DOHH2 (cell line): ENCODE measurements around the gene SERINC3.

Source experiments
- H3F3A ChIP-seq: fragments of 200-600 bp; sonication (generic), shearing (Covaris generic); 2 replicates; pipeline ENCODE4 v1.6.0; 2016; ENCODE audit warnings: antibody characterized with exemption, mild to moderate bottlenecking; ENCODE audit not compliant: control insufficient read depth, insufficient read depth
- H3K27ac ChIP-seq: fragments of 200-600 bp; sonication (generic); 2 replicates; pipeline ENCODE4 v1.5.1; 2014; ENCODE audit warnings: low read depth, mild to moderate bottlenecking, low read length, moderate library complexity
- H3K27me3 ChIP-seq: fragments of 200-600 bp; sonication (generic); 2 replicates; pipeline ENCODE4 v1.6.1; 2014; ENCODE audit warnings: mild to moderate bottlenecking, low read length, mixed read lengths; ENCODE audit not compliant: control insufficient read depth
- H3K36me3 ChIP-seq: fragments of 200-600 bp; sonication (generic); 2 replicates; pipeline ENCODE4 v1.6.1; 2014; ENCODE audit warnings: mild to moderate bottlenecking, low read length, moderate library complexity, mixed read lengths; ENCODE audit not compliant: control insufficient read depth
- H3K4me1 ChIP-seq: fragments of 200-600 bp; sonication (generic); 2 replicates; pipeline ENCODE4 v1.6.1; 2014; ENCODE audit warnings: mild to moderate bottlenecking, low read length, mixed read lengths; ENCODE audit not compliant: control insufficient read depth
- H3K4me2 ChIP-seq: fragments of 200-600 bp; sonication (generic); 2 replicates; pipeline ENCODE4 v1.6.0; 2014; ENCODE audit warnings: mild to moderate bottlenecking, low read length, moderate library complexity
- H3K4me3 ChIP-seq: fragments of 200-600 bp; sonication (generic); 2 replicates; pipeline ENCODE4 v1.5.1; 2014; ENCODE audit warnings: mild to moderate bottlenecking, low read length, mixed read lengths
- H3K79me2 ChIP-seq: fragments of 200-600 bp; sonication (generic); 2 replicates; pipeline ENCODE4 v1.6.1; 2014; ENCODE audit warnings: mild to moderate bottlenecking, low read length, mixed read lengths; ENCODE audit not compliant: control insufficient read depth
- H3K9me2 ChIP-seq: fragments of 200-600 bp; sonication (generic); replicated peaks from 2 replicates; pipeline ENCODE4 v1.6.1; 2014; ENCODE audit warnings: mild to moderate bottlenecking, low read length, mixed read lengths; ENCODE audit not compliant: control insufficient read depth
- H3K9me3 ChIP-seq: fragments of 200-600 bp; sonication (generic); 2 replicates; pipeline ENCODE4 v1.6.1; 2014; ENCODE audit warnings: antibody characterized with exemption, low read length, mixed read lengths; ENCODE audit not compliant: control insufficient read depth, insufficient read depth
- H4K20me1 ChIP-seq: fragments of 200-600 bp; sonication (generic); 2 replicates; pipeline ENCODE4 v1.6.0; 2014; ENCODE audit warnings: low read depth, mild to moderate bottlenecking, antibody characterized with exemption, low read length, moderate library complexity; ENCODE audit not compliant: control insufficient read depth, insufficient read depth
- CTCF ChIP-seq: fragments of 200-600 bp; sonication (generic); IDR thresholded peaks from one replicate; pipeline ENCODE4 v1.5.1; 2014; ENCODE audit warnings: antibody characterized with exemption, mild to moderate bottlenecking, low read depth, low read length; ENCODE audit not compliant: poor library complexity, severe bottlenecking
- EZH2phosphoT487 ChIP-seq: fragments of 200-600 bp; sonication (generic); IDR thresholded peaks from 2 replicates; pipeline ENCODE4 v1.6.1; 2017; ENCODE audit warnings: borderline replicate concordance, mild to moderate bottlenecking, antibody characterized with exemption, low read length, moderate library complexity, mixed read lengths

The SERINC3 gene

GRCh38 chr20:44459271-44459670, 62.6 kb downstream of the SERINC3 start:
- no peaks in the 10 kb centered on the region for H3K4me1 ChIP-seq

GRCh38 chr20:44457016-44457415, 64.9 kb downstream of the SERINC3 start:
- Histone ChIP-seq H3K36me3 (no peaks in the 10 kb centered on the region), H3K4me3 (no peak overlapping the region), H4K20me1 (no peaks in the 10 kb centered on the region), H3K9me3 (no peaks in the 10 kb centered on the region), H3K9me2 (no peaks in the 10 kb centered on the region), H3K4me2 (no peak overlapping the region), H3K27ac (no peak overlapping the region), H3K4me1 (no peaks in the 10 kb centered on the region), H3K27me3 (peaks cover 3% of the 10 kb centered on the region), H3F3A (no peaks in the 10 kb centered on the region), H3K79me2 (no peaks in the 10 kb centered on the region)
- TF ChIP-seq CTCF (no peak), EZH2phosphoT487 (no peak)

More at GRCh38 chr20:44459271-44459670, 62.6 kb downstream of the SERINC3 start:
- Histone ChIP-seq H4K20me1 (no peaks in the 10 kb centered on the region), H3K79me2 (no peaks in the 10 kb centered on the region), H3K27me3 (no peaks in the 10 kb centered on the region), H3K9me3 (no peaks in the 10 kb centered on the region), H3K36me3 (no peaks in the 10 kb centered on the region), H3K4me2 (no peak overlapping the region), H3K27ac (no peak overlapping the region), H3K9me2 (no peaks in the 10 kb centered on the region), H3K4me3 (no peak overlapping the region), H3F3A (no peaks in the 10 kb centered on the region)
- TF ChIP-seq EZH2phosphoT487 = no peak
- TF ChIP-seq CTCF = no peak

GRCh38 chr20:44456611-44457010, 65.3 kb downstream of the SERINC3 start:
- H3K4me2 ChIP-seq = no peak overlapping the region
- TF ChIP-seq CTCF = no peak
- TF ChIP-seq EZH2phosphoT487 = no peak
- no peaks in the 10 kb centered on the region for H3K4me1 ChIP-seq
- no peaks in the 10 kb centered on the region for H4K20me1 ChIP-seq
- no peak overlapping the region for H3K4me3 ChIP-seq
- no peaks in the 10 kb centered on the region for H3K9me2 ChIP-seq
- H3K27me3 ChIP-seq = peaks cover 5% of the 10 kb centered on the region
- H3K27ac ChIP-seq = no peak overlapping the region
- no peaks in the 10 kb centered on the region for H3K36me3 ChIP-seq
- no peaks in the 10 kb centered on the region for H3K9me3 ChIP-seq
- no peaks in the 10 kb centered on the region for H3F3A ChIP-seq
- H3K79me2 ChIP-seq = no peaks in the 10 kb centered on the region

GRCh38 chr20:44455126-44455525, 66.7 kb downstream of the SERINC3 start:
- Histone ChIP-seq H3K4me3 (no peak overlapping the region), H3K36me3 (no peaks in the 10 kb centered on the region)
- no peak for TF ChIP-seq EZH2phosphoT487
- TF ChIP-seq CTCF = no peak

More at GRCh38 chr20:44455126-44455525, 66.7 kb downstream of the SERINC3 start:
- no peaks in the 10 kb centered on the region for H3K4me1 ChIP-seq
- no peak overlapping the region for H3K4me2 ChIP-seq
- H3K9me3 ChIP-seq = no peaks in the 10 kb centered on the region
- no peaks in the 10 kb centered on the region for H4K20me1 ChIP-seq
- H3K27ac ChIP-seq = no peak overlapping the region
- H3K9me2 ChIP-seq = no peaks in the 10 kb centered on the region
- H3K27me3 ChIP-seq = peaks cover 14% of the 10 kb centered on the region
- H3F3A ChIP-seq = no peaks in the 10 kb centered on the region
- no peaks in the 10 kb centered on the region for H3K79me2 ChIP-seq
